Stimulated activated CD8-positive, alpha-beta memory T cell treated with anti-CD3 and anti-CD28 coated beads, Interleukin-2, amount 100 ng/mL, for 48 hours (primary cell): ENCODE measurements around the gene COL6A3.
"Not testable (repeated sequence)": the region's sequence is repeated elsewhere in the genome, so short reads cannot be mapped to it uniquely, and the experiment has no call there.

Source experiments
- DNase-seq, 2 donors: peaks; one replicate each; pipeline ENCODE4 v3.0.0-alpha.2; 2020; ENCODE audit warnings: low read depth in 2 of 2

The COL6A3 gene

DNA sequence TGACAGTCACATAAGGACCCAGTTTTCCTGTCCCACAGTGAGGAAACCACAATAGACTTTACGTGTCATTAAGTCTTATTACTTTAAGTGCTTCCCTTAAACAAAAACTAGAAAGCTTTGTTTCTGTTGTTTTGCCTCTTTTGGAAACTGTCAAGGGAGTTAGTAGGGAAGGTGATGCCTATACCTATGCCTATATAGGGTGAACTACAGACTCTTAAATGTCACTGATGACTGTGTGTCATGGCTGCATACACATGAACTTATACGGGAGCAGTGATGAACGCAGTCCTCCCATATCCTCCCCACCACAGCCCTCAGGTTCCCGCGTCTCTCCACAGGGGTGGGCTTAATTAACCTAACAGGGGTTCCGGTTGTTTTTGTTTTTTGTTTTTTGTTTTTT is 97.6 kb downstream of the COL6A3 start:
- DNase-seq: no peak

DNA sequence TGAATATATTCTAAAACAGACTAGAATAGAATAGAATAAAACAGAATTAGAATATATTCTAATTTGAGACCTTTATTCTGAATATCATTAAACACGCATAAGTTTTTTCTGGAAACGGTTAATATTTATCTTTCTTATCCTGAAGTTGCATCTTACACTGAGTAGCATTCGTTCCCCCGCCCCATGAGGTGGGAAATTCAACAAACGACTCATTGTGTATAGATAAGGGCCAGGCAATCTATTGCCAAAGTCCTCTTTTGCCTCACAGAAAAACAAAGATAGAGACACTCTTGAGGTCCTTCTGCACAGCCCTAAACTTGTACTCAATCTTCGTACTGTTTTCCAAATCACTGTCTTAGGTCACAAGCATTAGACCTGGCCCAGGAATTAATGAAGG is 98.1 kb downstream of the COL6A3 start:
- no peak for DNase-seq

DNA sequence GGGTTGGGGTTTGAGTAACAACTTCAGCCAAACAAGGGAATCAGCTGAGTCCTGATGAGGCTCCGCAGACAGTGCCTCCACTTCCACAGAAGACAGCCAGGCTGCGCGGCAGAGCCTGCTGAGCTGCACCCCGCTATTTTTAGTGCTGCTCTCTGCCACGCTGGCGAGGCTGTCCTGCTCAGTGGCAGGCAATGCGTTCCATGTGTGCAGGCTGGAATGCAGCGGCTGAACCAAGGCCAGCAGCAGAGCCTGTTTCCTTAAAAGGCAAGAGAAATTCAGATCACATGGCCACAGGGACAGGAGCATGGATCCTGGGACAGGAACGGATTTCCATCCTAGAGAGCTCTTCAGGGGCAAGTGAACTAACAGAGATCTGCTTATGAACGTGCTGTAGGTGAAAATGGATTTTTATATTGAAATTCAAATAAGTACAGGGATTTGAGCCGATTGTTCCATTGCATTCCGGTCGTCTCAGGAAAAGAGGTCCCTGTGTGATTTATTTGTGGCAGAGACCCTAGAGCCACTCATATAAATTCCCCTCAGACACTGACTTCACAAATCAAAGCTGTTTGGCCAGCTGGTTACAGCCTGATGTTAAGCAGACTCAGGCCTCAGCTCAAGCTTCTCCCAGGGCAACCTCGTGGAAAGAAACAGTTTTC is 98.7 kb downstream of the COL6A3 start:
- DNase-seq: no peak

DNA sequence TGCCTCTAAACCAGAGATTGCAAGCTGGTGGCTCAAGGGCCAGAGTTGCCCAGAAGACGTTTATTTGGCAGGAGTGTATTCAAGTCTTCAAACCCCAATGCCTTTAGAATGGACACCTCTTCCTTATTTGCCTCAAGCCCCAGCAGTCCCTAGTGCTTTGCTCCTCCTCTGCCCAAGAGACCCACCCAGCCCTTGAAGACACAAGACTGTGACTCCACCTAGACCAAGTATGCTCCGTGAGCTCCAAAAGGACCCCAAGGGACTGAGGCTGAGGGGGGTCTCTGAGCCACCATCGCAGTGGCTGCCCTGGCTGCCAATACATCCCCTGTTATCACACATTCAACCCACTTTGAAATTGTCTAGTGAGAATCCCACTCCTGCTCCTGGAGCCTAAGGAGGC is 99.3 kb downstream of the COL6A3 start:
- no peak for DNase-seq

- DNase-seq: no peak
Observed at GRCh38 chr2:237314198-237314597, 99.8 kb downstream of the COL6A3 start.

DNA sequence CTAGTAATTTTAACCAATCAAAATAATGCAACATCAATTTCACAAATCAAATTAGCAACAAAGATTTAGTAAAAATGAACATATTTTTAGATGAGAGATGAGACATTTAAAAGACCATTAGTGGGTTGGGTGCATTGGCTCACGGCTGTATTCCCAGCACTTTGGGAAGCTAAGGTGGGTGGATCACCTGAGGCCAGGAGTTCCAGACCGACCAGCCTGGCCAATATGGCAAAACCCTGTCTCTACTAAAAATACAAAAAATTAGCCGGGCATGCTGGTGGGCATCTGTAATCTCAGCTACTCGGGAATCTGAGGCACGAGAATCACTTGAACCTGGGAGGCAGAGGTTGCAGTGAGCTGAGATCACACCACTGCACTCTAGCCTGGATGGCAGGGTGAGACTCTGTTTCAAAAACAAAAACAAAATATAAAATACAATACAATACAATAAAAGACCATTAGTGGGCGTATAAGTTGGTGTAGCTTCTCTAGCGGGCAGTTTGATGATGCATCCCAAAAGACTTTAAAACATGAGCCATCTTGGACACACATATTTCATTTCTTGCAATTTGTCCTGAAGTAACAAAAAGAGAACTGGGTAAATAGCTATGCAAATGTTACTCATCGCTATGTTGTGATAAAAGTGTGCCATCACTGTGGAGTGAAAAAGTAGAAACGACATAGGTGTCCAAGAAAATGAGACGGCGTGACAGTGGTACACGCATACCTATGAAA is 101.8 kb downstream of the COL6A3 start:
- DNase-seq: no peak

GRCh38 chr2:237310515-237311114 is 103.3 kb downstream of the COL6A3 start:
- DNase-seq: no peak

DNA sequence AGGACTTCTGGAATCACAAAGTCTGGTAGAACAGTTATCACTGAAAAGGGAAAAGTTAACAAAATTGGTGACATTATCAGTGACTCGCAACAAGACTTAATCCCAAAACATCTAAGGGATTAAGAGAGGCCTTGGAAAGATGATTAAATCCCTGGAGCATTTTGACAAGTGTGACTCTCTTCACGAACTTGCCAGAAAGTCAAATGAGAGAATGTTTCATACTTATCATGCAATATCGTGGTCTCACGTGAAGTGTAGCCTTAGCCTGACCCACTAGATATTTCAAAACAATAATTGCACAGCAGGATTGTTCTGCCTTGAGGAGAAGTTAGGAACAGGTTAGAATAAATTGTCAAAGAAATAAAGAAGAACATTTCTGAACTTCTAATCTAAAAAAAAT is 104.5 kb downstream of the COL6A3 start:
- DNase-seq: no peak

- no peak for DNase-seq
Observed at GRCh38 chr2:237309011-237309410, 105.0 kb downstream of the COL6A3 start.

DNA sequence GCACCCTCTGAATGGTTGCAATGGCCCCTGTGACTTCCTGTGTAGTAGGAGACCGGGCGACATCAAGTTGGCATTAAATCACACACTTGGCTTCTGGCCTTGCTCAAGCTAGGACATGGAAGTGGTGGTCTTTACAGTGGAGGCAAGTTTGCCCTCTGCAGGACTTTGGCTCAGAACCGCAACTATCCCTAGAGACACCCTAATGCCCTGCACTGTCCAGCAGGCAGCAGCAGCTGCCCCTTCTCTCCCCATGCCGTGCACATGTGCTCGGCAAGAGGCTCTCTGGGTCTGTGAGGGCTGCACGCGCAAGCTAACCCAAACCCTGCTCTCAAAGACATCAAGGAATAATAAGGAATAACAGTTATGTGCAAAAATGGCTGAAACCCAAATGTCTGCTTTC is 106.5 kb downstream of the COL6A3 start:
- no peak for DNase-seq

- no peak for DNase-seq
Observed at GRCh38 chr2:237306787-237307170, 107.2 kb downstream of the COL6A3 start.

GRCh38 chr2:237306083-237306786 is 107.7 kb downstream of the COL6A3 start:
- DNase-seq: no peak

DNA sequence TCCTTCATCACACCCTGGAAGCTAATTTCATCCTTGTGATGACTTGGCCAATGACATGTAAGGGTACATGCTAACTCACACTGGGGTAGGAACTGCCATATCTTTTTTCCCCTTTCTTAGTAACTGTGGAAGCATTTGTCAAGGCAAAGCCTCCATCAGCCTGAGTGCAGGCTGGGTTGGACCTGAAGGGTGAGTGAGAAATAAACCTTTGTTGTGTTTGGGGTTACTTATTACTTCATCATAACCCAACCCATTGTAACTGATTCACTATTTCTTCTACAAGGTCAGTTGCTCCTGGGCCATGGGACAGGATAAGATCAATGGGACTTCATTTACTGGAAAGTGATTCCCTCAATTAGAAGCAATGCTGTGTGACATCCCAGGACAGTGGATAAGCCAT is 108.4 kb downstream of the COL6A3 start:
- no peak for DNase-seq

- DNase-seq: no peak
Observed at GRCh38 chr2:237304763-237305514, 109.0 kb downstream of the COL6A3 start.

GRCh38 chr2:237303244-237303643 is 110.7 kb downstream of the COL6A3 start:
- DNase-seq: not testable (repeated sequence)

DNA sequence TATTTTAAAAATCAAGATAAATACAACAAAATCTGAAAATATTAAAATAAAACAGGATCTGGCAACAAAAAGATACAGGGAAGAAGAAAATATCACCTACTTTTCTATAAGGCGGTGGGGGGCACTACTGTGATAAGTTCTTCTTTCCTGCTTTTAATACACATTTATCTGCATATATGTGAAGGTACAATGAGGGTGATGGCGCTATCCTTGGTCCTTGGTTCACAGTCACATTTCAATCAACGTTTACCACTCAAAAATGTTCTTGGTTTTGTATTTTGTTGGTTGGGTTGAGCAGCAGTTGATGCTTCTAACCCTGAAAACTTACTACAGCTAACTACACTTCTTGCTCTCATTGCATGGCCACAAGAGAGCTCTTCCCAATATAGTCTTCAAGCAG is 112.4 kb downstream of the COL6A3 start:
- DNase-seq: no peak

DNA sequence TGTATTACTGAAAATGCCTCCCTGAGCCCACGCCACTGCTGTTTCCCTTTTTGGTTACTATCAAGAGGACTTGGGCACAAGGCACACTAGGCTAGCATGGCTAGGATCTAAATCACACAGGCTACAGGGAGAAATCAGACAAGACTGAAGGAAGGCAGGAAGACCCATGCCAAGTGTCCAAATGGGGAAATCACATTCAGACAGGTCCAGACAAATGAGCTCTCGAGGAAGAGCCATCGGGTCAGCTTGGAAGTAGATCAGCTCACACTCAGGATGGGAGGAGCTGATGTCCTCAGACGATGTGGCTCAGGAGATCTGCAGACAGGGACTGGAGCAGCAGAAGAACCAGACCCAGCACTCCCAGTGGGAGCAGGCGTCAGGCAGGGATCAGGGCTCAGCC is 113.2 kb downstream of the COL6A3 start:
- DNase-seq: no peak

GRCh38 chr2:237299906-237300305 is 114.1 kb downstream of the COL6A3 start:
- no peak for DNase-seq

DNA sequence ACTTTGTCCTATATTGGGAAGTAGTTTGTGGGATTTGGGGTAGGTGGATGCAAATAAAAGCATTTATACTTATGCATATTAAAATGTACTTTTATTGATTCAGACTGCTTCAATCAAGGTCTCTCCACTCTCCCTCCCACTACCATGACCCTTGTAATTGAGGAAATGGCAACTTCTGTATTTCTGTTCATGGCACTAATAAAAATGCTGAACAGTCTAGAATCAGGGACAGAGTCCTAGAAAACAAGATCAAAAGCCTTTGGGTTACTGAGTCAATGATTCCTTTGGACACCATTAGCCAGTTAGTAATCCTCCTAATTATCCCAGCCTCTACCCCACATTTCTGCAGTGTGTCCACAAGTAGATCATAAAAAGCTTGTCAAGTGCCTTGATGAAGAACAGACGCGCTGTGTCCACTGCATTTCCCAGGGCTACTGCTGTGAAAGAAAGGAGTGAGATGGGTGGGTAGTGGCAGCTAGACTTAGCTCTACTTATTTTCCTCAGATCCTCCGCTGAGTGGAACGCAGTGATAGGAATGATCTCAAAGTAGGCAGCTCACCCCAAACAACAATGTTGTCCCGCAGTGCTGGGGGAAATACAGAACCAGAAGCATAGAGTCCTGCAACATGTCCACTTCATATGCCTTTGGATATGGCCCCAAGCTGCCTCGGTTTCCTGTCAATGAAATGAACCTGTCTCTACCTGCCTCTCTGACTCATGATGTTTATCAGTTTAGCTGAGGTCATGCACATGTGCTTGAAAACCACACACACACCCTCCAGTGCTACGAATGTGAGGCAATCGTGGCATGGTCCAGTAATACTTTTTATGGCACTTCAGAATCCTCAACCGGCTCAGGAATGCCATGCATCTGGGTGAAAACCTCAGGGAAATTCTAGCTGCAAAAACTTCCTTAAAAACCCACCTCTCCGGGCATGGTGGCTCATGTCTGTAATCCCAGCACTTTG is 115.5 kb downstream of the COL6A3 start:
- DNase-seq: no peak

GRCh38 chr2:237297421-237298150 is 116.4 kb downstream of the COL6A3 start:
- no peak for DNase-seq
